Fibroblast of mammary gland (primary cell): ENCODE results near the gene NEDD4L.

Experiments used
- DNase-seq: peaks from one replicate; pipeline ENCODE4 v3.0.0-alpha.2; 2010; ENCODE audit warnings: low read depth
- H3K4me3 ChIP-seq: 2 replicates; pipeline ENCODE4 v1.5.1; 2011; ENCODE audit warnings: low read depth, mild to moderate bottlenecking, low read length, moderate library complexity; ENCODE audit not compliant: control insufficient read depth
- CTCF ChIP-seq: conservative IDR thresholded peaks from 2 replicates; pipeline ENCODE4 v1.5.1; 2011; ENCODE audit warnings: low read depth, low read length, inconsistent platforms; ENCODE audit not compliant: control insufficient read depth, insufficient read depth

The NEDD4L gene

GRCh38 chr18:58369616-58370015 is 325.6 kb downstream of the NEDD4L start:
- no peak overlapping the region for H3K4me3 ChIP-seq
- DNase-seq = no peak
- TF ChIP-seq CTCF = no peak

- H3K4me3 ChIP-seq = no peak overlapping the region
- no peak for DNase-seq
- TF ChIP-seq CTCF = no peak
Measured at GRCh38 chr18:58370038-58370580, 326.1 kb downstream of the NEDD4L start.

- no peak for TF ChIP-seq CTCF
- no peak for DNase-seq
Measured at GRCh38 chr18:58370612-58371011, 326.6 kb downstream of the NEDD4L start.

GRCh38 chr18:58373481-58373880 is 329.5 kb downstream of the NEDD4L start:
- TF ChIP-seq CTCF = no peak
- H3K4me3 ChIP-seq = no peak overlapping the region
- no peak for DNase-seq

More at GRCh38 chr18:58370612-58371011, 326.6 kb downstream of the NEDD4L start:
- no peak overlapping the region for H3K4me3 ChIP-seq

- no peak for TF ChIP-seq CTCF
- no peak for DNase-seq
- H3K4me3 ChIP-seq = no peak overlapping the region
Measured at GRCh38 chr18:58375051-58375450, 331.0 kb downstream of the NEDD4L start.

- DNase-seq = no peak
- TF ChIP-seq CTCF = no peak
- no peak overlapping the region for H3K4me3 ChIP-seq
Measured at GRCh38 chr18:58378411-58379379, 334.7 kb downstream of the NEDD4L start.
